ENCODE data around the gene ARHGAP45. TPM values are rescaled to one million over a fixed set of nuclear protein-coding genes. Genes with fewer than 3 reads are reported as not detected.
A peak's percentile ranks its signal among the peaks of the same experiment; 100 is the strongest.

Gene ARHGAP45
- total RNA-seq, 1 donor from 2014 or later, result 6.0 TPM

DNA sequence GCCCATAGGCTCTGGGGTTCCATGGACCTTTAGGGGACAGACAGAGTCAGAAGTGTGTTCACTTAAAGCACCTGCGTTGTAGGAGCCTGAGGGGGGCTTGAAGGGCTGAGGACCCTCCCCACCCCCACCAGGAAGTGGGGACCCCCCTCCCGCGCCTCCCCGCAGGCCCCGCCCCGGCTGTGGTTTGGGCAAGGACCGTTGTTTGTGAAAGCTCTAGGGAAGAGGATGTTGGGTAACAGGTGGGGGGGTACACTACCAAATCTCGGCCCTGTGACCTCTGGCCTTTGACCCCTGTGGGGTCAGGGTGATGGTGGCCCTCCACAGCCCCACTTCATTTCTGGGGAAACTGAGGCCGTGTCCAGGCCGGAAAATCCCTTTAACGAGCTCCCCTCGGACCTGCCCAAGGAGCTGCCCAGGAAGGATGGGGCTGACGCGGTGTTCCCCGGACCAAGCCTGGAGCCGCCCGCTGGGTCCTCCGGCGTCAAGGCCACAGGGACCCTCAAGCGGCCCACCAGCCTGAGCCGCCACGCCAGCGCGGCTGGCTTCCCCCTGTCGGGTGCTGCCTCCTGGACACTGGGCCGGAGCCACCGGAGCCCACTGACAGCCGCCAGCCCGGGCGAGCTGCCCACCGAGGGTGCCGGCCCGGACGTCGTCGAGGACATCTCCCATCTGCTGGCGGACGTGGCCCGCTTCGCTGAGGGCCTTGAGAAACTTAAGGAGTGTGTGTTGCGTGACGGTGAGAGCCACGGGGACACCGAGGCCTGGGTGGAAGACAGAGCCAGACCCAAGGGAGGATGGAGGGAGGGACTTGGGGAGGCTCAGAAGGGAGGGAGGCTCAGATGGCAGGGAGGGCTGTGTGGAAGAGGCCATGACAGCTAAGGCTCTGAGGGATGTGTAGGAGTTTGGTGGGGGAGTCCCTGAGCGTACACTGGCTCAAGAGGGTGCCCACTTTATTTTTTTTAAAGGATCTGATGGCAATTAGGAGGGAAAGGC is 1.3 kb downstream of the ARHGAP45 start:
- intact Hi-C loops (cut with micrococcal nuclease), result no loop called here
- peak; percentile 30 for ATAC-seq
- peak; percentile 71 for DNase-seq

DNA sequence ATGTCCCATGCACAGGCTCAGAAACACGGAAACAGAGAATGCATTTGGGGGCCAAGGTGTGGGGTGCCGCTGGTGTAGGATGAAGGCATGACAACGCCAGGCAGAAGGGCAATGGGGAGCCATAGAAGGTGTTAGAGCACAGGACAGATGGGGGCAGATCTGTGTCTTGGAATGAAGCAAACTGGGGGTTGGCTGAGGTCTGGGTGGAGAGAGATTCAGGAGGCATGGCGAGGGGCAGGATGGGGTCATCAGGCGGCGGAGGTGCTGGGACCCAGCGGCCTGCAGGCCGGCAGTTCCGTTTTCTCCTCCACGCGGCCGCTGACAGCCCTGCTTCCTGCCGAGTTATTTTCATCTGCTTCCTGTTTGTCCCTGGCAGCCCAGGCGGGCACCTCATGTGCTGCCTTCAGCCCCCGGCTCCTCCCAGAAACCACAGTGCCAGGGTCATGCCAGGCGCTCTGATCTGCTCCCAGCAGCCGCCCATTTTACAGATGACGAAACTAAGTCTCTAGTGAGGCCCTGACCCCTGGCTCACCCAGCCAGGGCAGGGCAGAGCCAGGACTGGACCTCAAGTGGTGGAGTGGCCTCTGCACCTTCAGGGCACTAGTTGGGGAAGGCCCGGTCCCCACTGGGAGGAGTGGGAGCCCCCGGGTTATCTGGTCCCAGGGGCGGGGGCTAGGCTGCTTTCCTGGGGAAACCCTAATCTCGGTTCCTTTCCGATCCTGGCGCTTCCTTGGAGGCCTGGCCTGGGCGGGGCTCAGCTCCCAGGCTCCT is 2.2 kb downstream of the ARHGAP45 start:
- DNase-seq (peak; percentile 81), ATAC-seq (peak; percentile 62)
- intact Hi-C loops (cut with micrococcal nuclease), result no loop called here

DNA sequence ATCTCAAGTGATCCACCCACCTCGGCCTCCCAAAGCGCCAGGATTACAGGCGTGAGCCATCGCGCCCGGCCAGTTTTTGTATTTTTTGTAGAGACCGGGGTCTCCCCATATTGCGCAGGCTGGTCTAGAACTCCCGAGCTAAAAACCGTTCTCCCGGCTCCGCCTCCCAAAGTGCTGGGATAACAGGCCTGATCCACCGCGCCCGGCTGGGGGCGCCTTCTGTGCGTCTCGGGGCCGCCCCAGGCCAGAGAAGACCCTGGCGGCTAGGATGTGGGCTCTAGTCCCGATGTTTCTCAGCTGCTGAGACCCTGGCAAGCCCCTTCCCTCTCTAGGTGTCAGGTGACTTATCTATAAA is 3.6 kb downstream of the ARHGAP45 start:
- intact Hi-C loops (cut with micrococcal nuclease), result no loop called here
- ATAC-seq (no peak), DNase-seq (no peak)

DNA sequence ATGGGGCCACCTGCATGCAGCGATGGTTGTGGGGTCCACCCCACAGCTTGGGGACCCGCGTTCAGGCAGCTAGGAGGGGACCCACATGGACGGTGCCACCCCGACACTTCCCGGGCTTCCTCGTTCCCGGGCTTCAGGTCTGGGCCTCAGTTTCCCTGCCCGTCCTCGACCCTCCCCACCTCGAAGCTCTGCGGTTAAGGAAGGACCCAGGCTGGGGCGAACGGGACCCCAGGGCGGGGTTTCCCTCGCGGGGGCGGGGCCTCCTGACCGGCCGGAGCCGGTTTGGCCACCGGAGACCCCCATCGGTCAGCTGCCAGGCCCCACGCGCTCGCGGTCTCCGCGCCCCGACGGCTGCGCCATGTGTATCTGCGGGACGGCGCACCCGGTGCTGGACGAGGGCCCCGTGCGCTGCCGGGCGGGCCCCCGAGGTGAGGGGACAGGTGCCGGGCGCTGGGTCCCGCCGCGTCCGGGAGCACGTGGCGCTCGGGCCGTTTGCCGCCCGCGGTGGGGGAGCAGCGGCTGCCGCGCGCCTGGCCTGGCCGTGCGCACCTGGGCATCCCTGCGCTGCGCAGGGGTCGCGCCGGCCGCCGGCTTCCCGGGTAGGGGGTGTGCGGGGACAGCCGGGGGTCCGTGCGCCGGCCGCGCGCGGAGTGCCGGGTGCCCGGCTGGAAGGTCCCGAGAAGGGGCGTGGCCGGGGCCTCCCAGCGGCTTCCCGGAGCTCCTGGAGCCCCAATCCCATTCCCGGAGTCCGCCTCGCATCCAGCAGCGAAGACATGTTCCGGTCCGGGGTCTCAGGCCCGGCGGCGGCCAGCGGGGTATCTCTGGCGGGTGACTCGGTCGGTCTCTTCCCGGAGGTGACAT is 4.2 kb downstream of the ARHGAP45 start:
- intact Hi-C loops (cut with micrococcal nuclease), result no loop called here
- DNase-seq, result peak; percentile 31
- ATAC-seq, result no peak

DNA sequence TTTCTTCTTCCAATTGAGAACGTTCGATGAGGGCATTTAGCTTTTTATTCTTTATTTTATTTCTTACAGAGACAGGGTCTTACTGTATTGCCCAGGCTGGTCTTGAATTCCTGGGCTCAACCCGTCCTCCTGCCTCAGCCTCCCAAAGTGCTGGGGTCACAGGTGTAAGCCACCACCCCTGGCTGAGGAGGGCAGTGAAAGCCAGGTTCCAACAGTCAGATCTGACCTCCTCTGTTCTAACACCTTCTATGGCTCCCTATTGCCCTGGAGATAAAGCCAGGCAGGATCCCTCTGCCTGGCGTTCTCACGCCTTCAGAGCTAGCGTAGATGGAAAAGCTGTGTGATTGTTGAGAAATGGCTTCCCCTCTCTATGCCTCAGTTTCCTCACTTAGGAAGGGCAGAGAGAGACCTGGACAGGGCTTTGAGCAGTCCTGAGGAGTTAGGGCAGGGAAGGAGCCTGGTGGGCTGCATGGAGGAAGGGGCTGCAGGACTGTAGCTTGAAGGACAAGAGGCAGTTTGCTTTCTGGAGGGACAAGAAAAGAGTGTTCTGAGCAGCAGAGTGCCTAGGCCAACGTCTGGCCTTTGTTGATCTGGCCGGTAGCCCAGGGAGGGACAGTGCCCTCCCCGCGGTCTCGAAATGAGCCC is 5.5 kb downstream of the ARHGAP45 start:
- DNase-seq, result no peak
- no peak for ATAC-seq
- intact Hi-C loops (cut with micrococcal nuclease), result no loop called here

DNA sequence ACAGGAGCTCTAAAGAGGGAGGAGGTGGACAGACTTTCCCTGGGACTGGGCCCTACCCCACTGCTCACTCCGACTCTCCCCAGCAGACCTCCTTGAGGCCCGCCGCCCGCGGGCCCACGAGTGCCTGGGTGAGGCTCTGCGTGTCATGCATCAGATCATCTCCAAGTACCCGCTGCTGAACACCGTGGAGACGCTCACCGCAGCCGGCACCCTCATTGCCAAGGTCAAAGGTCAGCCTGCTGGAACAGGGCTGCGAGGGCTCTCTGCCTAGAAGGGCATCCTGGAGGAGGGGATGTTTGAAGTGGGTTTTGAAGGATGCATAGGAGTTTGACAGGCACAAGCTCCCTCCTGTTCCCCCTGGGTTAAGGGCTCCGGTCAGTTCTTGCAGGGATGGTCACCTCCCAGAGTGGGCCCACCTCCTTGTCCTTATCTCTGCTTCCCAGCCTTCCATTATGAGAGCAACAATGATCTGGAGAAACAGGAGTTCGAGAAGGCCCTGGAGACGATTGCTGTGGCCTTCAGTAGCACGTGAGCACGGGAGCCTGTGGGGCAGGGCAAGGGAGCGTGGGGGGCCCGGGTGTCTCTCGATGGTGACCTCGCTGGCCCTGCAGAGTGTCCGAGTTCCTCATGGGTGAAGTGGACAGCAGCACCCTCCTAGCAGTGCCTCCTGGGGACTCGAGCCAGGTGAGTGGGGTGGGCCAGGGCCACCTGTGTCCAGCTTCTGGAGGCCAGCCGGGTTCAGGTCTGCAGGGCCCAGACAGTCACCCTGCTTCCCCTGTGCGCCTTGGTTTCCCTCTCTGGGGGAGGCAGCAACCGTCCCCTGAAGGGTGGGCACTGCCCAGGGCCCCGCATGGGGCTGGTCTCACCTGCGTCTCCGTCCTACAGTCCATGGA is 6.3 kb downstream of the ARHGAP45 start:
- intact Hi-C loops (cut with micrococcal nuclease), result no loop called here
- DNase-seq, result no peak
- no peak for ATAC-seq

DNA sequence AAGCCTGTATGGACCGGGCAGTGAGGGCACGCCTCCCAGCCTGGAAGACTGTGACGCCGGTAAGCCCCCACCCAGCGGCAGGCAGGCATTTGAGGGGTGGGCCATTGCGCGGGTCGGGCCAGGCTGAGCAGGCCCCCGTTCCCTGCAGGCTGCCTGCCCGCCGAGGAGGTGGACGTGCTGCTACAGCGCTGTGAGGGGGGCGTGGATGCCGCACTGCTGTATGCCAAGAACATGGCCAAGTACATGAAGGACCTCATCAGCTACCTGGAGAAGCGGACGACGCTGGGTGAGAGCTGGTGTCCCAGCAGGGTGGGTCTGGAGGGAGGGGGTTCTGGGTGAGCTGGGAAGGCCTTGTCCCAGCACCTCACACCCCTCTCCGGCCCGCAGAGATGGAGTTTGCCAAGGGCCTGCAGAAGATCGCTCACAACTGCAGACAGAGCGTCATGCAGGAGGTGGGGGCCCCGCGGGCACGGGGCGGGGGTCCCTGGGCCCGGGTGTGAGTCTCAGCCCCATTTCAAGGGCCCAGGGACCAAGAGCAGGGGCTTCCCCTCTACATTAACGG is 7.1 kb downstream of the ARHGAP45 start:
- no peak for DNase-seq
- ATAC-seq, result no peak
- intact Hi-C loops (cut with micrococcal nuclease), result no loop called here

DNA sequence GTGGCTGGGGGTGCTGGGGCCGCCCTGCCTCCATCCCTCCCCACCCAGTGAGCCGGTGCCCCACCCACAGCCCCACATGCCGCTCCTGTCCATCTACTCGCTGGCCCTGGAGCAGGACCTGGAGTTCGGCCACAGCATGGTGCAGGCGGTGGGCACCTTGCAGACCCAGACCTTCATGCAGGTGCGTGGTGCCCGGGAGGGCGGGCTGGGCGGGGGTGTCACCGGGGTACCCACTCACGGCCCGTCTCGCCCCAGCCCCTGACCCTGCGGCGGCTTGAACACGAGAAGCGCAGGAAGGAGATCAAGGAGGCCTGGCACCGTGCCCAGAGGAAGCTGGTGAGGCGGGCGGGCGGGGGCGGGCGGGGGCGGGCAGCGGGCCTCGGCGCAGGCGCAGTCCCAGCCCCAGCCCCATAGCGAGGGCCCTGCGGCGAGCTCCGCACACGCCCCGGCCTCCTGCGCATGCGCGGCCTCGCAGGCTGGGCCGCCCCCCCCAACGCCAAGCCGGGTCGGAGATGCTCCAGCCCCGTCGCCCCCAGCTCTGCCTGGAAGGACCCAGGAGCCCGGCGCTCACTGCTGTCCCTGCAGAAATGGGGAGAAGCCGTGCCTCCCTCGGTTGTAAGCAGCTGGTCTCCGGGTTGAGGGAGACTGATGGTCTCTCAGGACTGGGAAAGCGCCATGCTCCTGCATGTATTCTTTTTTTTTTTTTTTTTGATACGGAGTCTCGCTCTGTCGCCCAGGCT is 7.7 kb downstream of the ARHGAP45 start:
- peak; percentile 67 for ATAC-seq
- intact Hi-C loops (cut with micrococcal nuclease), result no loop called here
- DNase-seq, result peak; percentile 91

DNA sequence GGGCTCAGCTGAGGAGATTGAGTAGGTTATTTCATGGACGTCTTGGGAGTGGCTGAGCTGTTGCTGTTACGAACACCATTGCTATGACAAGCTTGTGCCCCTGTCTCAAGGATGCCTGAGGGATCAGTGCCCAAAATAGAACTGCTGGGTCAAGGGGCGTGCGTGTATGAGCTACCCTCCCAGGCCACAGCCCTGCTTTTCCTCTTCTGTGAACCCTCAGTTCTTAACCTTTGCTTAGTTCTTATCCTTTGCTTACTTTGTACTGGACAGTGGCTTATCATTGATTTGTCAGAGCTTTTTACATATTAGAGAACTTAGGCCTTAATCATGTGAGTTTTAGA is 9.0 kb downstream of the ARHGAP45 start:
- intact Hi-C loops (cut with micrococcal nuclease), result no loop called here
- DNase-seq (no peak), ATAC-seq (no peak)

DNA sequence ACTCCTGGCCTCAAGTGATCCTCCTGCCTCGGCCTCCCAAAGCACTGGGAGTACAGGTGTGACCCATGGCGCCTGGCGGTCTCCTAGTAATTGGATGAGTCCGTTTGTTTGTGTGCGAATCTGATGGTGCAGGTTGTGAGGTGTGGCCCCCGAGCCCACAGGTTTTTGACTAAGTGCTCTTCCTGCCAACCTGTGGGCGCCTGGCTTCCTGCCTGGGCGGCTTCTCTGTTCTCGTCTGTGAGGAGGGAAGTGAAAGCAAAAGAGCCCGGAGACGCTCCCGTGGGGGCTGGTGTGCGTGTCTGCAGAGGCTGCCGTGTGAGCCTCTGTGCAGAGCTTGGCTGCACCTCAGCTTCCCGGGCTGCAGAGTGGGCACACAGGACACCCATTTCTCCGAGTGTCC is 10.0 kb downstream of the ARHGAP45 start:
- ATAC-seq, result peak; percentile 38
- peak; percentile 81 for DNase-seq
- intact Hi-C loops (cut with micrococcal nuclease), result no loop called here

DNA sequence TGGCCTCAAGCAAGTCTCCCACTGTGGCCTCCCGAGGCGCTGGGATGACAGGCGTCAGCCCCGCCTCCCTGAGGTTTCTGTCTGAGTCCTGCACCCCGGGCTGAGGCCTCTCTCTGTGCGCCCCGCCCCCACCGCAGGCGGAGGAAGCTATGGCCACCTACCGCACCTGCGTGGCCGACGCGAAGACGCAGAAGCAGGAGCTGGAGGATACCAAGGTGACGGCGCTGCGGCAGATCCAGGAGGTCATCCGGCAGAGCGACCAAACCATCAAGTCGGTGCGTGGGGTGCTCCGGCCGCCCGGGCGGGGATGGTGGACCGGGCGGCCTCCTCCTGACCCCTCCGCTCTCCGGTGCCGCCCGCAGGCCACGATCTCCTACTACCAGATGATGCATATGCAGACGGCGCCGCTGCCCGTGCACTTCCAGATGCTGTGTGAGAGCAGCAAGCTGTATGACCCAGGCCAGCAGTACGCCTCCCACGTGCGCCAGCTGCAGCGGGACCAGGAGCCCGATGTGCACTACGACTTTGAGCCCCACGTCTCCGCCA is 12.7 kb downstream of the ARHGAP45 start:
- intact Hi-C loops (cut with micrococcal nuclease), result no loop called here
- ATAC-seq, result no peak
- peak; percentile 30 for DNase-seq

DNA sequence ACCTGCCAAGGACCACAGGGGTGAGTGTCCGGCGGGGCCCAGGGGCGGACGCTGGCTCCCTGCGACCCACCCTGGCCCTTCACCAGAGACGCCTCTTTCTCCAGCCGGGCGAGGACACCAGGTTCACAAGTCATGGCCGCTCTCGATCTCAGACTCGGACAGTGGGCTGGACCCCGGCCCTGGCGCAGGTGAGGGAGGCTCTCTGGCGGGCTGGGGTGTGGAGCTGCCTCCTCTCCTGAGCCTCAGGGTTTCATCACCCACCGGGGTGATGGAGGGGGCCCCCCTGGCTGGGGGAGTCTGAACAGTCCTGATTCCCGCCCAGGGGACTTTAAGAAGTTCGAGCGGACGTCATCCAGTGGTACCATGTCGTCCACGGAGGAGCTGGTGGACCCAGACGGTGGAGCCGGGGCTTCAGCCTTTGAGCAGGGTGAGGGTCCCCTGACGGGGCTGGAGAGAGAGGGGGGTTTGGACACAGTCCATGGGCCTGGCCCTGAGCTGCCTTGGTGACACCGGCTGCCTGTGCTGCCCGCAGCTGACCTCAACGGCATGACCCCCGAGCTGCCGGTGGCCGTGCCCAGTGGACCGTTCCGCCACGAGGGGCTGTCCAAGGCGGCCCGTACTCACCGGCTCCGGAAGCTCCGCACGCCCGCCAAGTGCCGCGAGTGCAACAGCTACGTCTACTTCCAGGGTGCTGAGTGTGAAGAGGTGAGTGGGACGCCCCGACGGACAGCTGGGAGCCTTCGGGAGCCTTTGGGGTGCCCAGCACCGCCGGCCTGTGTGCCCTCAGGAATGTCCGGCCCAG is 13.6 kb downstream of the ARHGAP45 start:
- DNase-seq (no peak), ATAC-seq (no peak)
- intact Hi-C loops (cut with micrococcal nuclease), result no loop called here

DNA sequence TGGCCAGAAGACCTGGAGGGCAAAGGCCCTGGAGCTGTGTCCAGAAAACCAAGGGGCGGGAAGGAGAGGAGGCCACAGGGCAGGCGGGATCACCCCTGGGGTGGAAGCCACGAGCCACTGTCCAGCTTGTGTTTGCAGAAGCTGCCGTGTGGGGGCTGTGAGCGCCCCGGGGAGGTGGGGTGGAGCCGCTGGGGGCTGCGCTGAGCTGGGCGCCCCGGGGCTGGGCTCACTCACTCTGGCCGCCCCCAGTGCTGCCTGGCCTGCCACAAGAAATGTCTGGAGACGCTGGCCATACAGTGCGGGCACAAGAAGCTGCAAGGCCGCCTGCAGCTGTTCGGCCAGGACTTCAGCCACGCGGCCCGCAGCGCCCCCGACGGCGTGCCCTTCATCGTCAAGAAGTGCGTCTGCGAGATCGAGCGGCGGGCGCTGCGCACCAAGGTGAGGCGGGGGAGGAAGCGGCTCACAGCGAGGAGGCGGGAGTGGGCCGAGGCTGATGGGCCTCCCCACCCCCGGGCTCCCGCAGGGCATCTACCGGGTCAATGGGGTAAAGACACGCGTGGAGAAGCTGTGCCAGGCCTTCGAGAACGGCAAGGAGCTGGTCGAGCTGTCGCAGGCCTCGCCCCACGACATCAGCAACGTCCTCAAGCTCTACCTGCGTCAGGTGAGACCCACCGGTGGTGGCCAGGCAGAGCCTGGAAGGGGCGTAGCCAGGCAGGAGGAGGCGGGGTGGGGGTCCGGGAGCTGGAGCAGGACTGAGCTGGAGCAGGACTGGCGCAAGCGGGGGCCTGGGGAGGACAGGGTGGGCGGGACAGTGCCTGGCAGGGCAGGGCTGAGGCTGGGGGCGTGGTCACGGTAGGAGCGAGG is 14.6 kb downstream of the ARHGAP45 start:
- intact Hi-C loops (cut with micrococcal nuclease), result no loop called here
- ATAC-seq (no peak), DNase-seq (peak; percentile 26)

DNA sequence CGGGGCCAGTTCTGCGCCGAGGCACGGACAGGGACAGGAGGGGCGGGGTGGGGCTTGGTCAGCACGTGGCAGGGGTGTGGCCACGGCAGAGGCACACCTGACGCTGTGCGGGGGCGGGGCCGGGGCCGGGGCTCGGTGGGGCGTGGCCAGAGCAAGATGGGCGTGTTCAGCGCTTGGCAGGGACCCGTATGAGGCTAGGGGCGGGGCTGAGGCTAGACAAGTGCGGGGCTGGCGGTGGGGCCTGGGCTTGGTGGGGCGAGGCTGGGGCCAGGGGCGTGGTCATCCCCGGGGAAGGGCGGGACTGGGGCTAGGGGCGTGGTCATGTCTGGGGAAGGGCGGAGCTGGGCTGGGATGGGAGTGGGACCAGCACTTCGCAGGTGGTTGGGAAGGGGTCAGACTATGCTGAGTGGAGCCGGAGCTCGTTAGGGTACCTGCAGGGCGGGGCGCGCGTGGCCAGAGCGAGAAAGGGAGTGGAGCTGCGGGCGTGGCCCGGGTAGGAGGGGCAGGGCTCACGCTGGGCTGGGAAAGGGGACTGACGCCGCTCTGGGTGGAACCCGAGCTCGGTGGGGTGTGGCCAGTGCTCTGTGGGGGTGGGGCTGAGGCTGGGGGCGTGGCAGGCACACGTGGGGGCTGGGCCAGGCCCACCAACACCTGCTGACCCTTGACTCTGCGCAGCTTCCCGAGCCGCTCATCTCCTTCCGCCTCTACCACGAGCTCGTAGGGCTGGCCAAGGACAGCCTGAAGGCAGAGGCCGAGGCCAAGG is 15.4 kb downstream of the ARHGAP45 start:
- DNase-seq, result peak; percentile 60
- ATAC-seq, result peak; percentile 56
- intact Hi-C loops (cut with micrococcal nuclease), result no loop called here
